ENCODE measurements around the gene LRPPRC.

LRPPRC gene

DNA sequence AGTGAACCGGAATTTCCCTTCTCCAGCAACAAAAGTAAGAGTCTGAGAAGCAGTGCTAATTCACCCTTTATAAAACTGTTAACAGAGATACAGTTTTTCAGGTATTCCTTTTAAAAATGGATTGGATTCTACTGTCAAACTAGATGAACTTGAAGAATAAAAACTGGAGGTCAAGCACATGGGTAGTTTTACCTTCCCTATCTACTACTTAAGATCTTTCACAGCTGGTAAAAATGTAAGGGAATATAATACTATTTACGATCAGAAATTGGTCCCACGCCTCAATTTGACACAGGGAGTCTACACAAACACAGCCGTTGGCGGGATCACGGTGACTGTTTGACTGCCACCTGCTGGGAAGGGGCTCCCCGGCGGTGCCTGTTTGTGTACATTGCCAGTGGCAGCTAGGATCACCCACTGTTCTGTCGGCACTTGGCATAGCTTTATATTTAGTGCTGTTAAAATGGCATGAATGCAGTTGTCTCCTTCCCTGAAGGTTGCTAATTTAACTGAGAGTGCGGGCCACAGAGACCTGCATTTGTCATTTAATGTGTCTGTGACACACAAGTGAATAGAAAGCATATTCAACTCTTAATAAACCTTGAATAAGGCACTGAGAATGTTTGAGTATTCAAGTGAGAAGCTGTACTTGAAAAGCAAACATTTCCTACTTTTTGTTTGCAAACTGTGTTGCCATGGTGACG is 97.5 kb downstream of the LRPPRC start:
- DNase-seq (ENCODE audit: insufficient read length, low spot score) (no peak), FAIRE-seq (no peak)
- TF ChIP-seq, protein P1, sequence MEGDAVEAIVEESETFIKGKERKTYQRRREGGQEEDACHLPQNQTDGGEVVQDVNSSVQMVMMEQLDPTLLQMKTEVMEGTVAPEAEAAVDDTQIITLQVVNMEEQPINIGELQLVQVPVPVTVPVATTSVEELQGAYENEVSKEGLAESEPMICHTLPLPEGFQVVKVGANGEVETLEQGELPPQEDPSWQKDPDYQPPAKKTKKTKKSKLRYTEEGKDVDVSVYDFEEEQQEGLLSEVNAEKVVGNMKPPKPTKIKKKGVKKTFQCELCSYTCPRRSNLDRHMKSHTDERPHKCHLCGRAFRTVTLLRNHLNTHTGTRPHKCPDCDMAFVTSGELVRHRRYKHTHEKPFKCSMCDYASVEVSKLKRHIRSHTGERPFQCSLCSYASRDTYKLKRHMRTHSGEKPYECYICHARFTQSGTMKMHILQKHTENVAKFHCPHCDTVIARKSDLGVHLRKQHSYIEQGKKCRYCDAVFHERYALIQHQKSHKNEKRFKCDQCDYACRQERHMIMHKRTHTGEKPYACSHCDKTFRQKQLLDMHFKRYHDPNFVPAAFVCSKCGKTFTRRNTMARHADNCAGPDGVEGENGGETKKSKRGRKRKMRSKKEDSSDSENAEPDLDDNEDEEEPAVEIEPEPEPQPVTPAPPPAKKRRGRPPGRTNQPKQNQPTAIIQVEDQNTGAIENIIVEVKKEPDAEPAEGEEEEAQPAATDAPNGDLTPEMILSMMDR (IDR thresholded peaks at IDR 0.05; ENCODE audit: insufficient read depth, missing control alignments) = no peak

DNA sequence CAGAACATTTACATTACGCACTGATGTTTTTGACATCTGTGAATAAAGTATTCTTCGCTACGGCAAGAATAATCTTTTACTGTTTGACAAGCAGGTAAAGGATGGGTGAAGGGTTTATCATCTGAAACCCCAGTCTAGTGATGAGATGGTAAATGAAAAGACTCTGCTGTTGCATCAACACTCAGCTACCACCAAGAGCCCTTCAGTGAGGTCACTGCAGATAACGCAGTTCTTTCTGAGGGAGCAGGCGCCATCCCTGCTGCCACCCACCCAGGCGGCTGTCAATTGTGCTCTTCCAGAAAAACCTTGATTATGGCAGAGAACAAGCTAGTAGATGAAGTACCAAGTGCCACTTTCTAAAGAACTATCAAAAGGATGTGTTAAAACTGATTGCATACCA is 98.3 kb downstream of the LRPPRC start:
- TF ChIP-seq, protein P1 (IDR thresholded peaks at IDR 0.05; ENCODE audit: insufficient read depth, missing control alignments) = no peak
- DNase-seq (ENCODE audit: insufficient read length, low spot score) = no peak
- no peak for FAIRE-seq

DNA sequence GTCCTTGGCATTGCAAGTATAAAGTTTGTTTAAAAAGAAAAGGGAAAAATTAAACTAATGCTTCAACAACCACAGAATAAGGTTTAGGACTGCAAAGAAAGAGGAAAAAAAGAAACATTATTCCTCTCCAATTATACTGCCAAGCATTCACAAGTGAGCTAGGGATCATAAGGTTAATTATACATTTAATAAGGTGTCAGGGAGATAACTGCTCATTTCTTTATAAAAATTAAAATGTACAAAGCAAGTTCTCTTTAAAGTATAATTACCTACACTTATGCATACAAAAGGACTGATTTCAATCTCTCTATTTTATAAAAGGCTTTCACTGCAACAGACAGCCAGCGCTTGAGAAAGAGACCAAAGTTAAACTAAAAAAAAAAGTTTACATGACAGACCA is 98.9 kb downstream of the LRPPRC start:
- TF ChIP-seq, protein P1 (IDR thresholded peaks at IDR 0.05; ENCODE audit: insufficient read depth, missing control alignments) = no peak
- no peak for FAIRE-seq

DNA sequence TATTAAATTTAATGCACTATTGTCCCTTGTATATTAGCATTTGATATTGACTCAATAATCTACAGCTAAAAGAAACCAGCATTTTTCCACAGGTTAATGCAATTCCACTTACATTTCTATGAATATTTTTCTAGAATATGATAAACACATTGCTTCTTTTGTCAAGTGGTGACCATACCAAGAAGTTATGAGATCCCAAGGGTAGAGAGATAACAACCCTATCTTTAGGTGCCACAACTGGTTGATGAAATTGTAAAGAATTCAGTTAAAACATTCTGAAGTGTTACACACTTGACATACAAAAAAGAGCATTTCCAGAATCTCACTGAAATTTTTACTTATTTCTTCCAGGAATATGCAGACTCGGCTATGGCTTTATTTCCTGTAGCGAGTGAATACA is 101.0 kb downstream of the LRPPRC start:
- no peak for FAIRE-seq
- DNase-seq (ENCODE audit: insufficient read length, low spot score) = no peak
- TF ChIP-seq, protein P1 (IDR thresholded peaks at IDR 0.05; ENCODE audit: insufficient read depth, missing control alignments) = no peak

More for the DNA sequence above, 98.9 kb downstream of the LRPPRC start:
- no peak for DNase-seq (ENCODE audit: insufficient read length, low spot score)

DNA sequence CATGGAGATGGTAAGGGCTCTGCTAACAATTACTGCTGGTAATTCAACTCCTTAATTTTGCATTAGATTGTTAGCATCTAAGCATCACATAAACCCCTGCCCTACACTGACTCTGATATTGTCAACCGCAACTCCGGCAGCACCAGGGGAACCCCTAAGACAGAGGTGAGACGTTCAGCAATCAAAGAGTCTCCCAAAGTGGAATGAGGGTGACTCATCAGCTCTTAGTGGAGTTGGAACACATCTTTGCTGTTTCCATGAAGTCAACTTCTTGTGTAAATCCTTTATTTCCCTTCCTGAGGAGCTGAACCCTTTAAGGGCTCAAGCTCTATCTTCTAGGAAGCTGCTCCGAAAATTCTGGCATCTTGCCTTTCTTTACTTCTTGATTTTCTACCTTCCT is 104.9 kb downstream of the LRPPRC start:
- TF ChIP-seq, protein P1 (IDR thresholded peaks at IDR 0.05; ENCODE audit: insufficient read depth, missing control alignments) = no peak
- FAIRE-seq (no peak), DNase-seq (ENCODE audit: insufficient read length, low spot score) (no peak)

DNA sequence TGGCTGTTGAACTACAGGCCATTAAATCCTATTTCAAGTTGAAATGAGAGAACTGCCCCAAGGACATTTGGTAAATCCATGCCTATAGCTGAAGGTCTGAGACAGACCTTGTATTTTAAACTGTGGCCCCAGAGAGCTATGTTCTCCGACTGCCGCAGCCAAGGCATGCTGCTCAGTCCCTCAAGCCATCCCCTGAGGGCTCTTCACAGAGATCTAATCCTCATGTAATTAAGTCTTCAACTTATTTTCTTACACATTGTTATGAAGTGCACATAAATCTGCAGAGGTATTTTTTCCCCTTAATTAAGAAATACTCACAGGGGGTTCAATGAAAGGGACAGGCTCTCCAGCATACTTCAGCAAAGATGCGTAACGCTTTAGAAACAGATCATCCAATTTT is 106.4 kb downstream of the LRPPRC start:
- no peak for FAIRE-seq
- TF ChIP-seq, protein P1 (IDR thresholded peaks at IDR 0.05; ENCODE audit: insufficient read depth, missing control alignments) = no peak
- no peak for DNase-seq (ENCODE audit: insufficient read length, low spot score)

DNA sequence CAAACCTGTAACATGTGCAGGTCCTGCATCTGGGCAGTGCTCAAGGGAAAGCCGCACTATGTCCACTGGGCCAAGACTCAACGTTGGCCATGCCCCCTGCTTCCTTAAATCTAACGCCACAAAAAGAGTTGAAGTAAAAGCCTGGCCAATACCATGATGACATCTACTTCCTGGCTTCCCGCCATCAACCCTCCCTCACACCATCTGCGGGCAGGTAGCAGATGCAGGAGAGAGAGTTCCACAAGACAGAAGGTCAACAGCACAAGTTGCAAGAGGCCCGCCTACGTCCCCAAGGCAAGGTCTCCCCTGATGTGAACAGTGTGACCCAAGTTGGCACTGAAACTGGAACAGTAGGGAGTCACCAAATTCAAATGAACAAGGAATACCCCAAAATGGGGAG is 108.6 kb downstream of the LRPPRC start:
- TF ChIP-seq, protein P1 (IDR thresholded peaks at IDR 0.05; ENCODE audit: insufficient read depth, missing control alignments) = no peak
- no peak for FAIRE-seq
- DNase-seq (ENCODE audit: insufficient read length, low spot score) = no peak

All from D721Med (cell line).